Cerebellar nuclear complex (tissue), 1 donor: Measurements from ENCODE around the gene GPR15LG.

Experiments used
- DNase-seq, 2 experiments: peaks; one replicate each; lab custom pipeline; 2025; lab: John Stamatoyannopoulos, UW

Gene GPR15LG

GRCh38 chr10:84193846-84194423 lies 20.3 kb downstream of the GPR15LG start:
- DNase-seq: no peak

GRCh38 chr10:84194424-84195043 lies 20.9 kb downstream of the GPR15LG start, which contains the start of gene CDHR1:
TSS of gene CDHR1 (plus strand) at chr10:84194537. CDS start at chr10:84194761, 224 bp downstream.
- no peak for DNase-seq

- no peak for DNase-seq
Observed at GRCh38 chr10:84195044-84195830, 21.6 kb downstream of the GPR15LG start.

GRCh38 chr10:84196083-84196482 lies 22.5 kb downstream of the GPR15LG start:
- no peak for DNase-seq

- no peak for DNase-seq
Observed at GRCh38 chr10:84196941-84197340, 23.3 kb downstream of the GPR15LG start.

GRCh38 chr10:84197643-84198042 lies 24.0 kb downstream of the GPR15LG start:
- no peak for DNase-seq

- DNase-seq: no peak
Observed at GRCh38 chr10:84198206-84198915, 24.8 kb downstream of the GPR15LG start.

GRCh38 chr10:84200537-84201243 lies 27.1 kb downstream of the GPR15LG start:
- DNase-seq: no peak

GRCh38 chr10:84201244-84201606 lies 27.6 kb downstream of the GPR15LG start:
- DNase-seq: no peak

- DNase-seq: no peak
Observed at GRCh38 chr10:84201682-84202081, 28.1 kb downstream of the GPR15LG start.

GRCh38 chr10:84202349-84202748 lies 28.7 kb downstream of the GPR15LG start:
- DNase-seq: no peak

- no peak for DNase-seq
Observed at GRCh38 chr10:84204122-84204521, 30.5 kb downstream of the GPR15LG start.

- DNase-seq: no peak
Observed at GRCh38 chr10:84204610-84205009, 31.0 kb downstream of the GPR15LG start.

- DNase-seq: no peak
Observed at GRCh38 chr10:84205049-84205852, 31.6 kb downstream of the GPR15LG start.

GRCh38 chr10:84205853-84206525 lies 32.4 kb downstream of the GPR15LG start:
- DNase-seq: no peak

GRCh38 chr10:84208023-84208422 lies 34.4 kb downstream of the GPR15LG start:
- DNase-seq: no peak

GRCh38 chr10:84211566-84211965 lies 38.0 kb downstream of the GPR15LG start:
- no peak for DNase-seq

GRCh38 chr10:84212014-84212413 lies 38.4 kb downstream of the GPR15LG start:
- no peak for DNase-seq

- no peak for DNase-seq
Observed at GRCh38 chr10:84213076-84213475, 39.5 kb downstream of the GPR15LG start.

- no peak for DNase-seq
Observed at GRCh38 chr10:84214046-84214572, 40.5 kb downstream of the GPR15LG start.
